Measurements from ENCODE around the gene MSLN.
"Not testable (repeated sequence)": the region's sequence is repeated elsewhere in the genome, so short reads cannot be mapped to it uniquely, and the experiment has no call there.

The MSLN gene

GRCh38 chr16:735982-736453 lies 24.5 kb upstream of the MSLN start:
- FAIRE-seq, result no peak

GRCh38 chr16:736936-737481 lies 23.5 kb upstream of the MSLN start:
- FAIRE-seq, result no peak

GRCh38 chr16:739560-740458 lies 20.7 kb upstream of the MSLN start:
- FAIRE-seq, result no peak

GRCh38 chr16:740459-740763 lies 20.1 kb upstream of the MSLN start:
- no peak for FAIRE-seq

GRCh38 chr16:740764-741505 lies 19.6 kb upstream of the MSLN start, which contains the start of gene CIAO3:
CIAO3 (minus strand) TSS chr16:740997; CDS start chr16:740985, 12 bp downstream.
- no peak for FAIRE-seq

GRCh38 chr16:741986-742629 lies 18.4 kb upstream of the MSLN start:
- no peak for FAIRE-seq

DNA sequence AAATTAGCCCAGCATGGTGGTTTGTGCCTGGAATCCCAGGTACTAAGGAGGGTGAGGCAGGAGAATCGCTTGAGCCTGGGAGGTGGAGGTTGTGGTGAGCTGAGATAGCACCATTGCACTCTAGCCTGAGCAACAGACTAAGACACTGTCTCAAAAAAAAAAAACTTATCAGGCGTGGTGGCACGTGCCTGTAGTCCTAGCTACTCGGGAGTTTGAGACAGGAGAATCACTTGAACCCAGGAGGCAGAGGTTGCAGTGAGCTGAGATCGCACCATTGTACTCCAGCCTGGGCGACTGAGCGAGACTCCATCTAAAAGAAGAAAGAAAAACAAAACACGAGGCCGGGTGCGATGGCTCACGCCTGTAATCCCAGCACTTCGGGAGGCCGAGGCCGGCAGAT lies 17.6 kb upstream of the MSLN start:
- FAIRE-seq, result not testable (repeated sequence)

DNA sequence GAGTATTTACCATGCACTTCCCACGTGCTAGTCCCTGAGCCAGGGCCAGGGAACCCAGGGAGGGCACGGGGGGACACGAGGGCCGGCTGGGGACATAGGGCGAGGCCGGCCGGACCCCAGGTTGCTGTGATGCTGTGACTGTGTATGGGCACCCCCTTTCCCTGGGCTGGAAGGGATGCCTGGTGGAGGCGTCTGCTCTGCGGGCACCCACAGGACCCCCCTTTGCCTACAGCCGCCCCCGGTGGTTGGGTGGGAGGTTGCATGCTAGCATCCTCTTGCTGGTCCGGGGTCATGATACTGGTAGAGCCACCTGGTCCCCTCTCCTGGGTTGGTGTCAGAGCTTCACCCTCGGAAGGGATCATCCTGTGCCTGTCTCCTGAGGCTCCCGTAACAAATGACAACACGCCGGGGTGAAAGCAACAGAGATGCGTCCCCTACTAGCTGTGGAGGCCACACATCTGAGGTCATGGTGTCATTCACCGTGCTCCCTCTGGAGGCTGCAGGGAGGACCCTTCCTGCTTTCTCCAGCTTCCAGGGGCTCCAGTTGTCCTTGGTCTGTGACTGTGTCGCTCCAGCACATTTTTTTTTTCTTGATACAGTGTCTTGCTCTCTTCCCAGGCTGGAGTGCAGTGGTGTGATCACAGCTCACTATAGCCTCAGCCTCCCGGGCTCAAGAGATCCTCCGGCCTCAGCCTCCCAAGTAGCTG lies 16.6 kb upstream of the MSLN start:
- no peak for FAIRE-seq

DNA sequence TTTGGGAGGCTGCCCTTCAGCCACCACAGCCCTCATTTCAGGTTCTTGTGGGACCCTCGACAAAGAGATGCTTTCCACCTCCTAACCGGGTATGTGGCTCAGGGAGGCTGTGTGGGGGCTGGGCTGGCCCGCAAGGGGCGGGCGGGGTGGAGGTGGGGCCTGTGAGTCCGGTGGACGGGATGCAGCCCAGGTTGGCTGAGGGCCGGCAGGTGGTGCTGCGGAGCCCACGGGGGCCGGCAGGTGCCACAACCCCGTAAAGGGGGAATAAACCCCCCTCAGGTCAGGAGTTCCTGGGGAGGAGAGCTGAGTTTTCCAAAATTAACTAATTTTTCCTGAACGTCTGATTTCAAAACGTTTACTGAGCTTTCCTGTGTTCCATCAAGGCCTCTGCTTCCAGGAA lies 14.8 kb upstream of the MSLN start:
- no peak for FAIRE-seq

- no peak for FAIRE-seq
Observed at GRCh38 chr16:746637-747036, 13.9 kb upstream of the MSLN start.

DNA sequence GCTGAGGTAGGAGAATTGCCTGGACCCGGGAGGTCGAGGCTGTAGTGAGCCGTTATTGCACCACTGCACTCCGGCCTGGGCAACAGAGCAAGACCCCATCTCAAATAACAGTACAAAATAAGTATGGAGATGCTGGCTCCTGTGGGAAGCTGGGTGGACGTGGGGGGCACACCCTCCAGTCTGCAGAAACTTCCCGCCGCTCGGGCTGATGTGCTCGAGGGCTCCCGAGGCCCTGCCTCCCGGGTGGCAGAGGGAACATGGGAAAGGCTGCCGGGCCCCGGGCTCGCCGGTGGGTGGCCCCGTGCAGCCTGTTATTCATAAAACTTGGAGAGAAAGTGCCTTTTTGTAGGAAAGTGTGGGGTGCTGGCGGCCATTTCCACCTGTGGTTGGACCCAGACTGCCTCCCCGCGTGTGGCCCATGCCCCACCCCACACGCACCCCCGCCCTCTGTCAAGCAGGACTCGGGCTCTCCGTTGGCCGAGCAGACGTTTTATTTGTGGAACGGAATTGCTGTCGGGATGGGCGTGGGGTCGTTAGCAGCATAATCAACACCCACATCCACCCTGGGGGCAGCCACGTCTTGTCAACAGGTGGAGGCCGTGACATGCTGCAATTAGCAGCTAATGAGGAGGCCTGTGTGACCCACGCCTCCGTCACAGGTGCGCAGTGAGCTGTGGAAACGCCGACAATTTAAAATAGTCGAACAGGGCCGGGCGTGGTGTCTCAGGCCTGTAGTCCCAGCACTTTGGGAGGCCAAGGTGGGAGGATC lies 12.4 kb upstream of the MSLN start:
- FAIRE-seq, result no peak

GRCh38 chr16:749010-749409 lies 11.5 kb upstream of the MSLN start:
- FAIRE-seq, result no peak

DNA sequence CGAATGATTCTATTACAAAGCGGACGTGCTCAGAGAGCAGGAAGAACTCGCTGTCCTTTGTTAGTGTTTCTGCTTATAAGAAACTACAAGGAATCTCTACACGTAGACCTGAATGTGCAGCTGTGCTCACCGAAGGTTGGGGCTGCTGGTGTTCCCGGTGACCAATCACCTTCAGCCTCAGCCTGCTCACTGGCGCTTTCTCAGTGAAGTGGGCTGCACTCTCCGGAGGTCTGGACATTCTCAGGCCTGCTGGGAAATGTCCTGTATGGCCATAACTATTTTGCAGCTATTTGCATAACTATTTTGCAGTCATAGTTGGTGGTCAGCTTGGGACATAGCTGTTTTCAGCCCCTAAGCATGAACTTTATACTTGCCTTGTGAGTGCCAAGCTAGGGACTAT lies 10.0 kb upstream of the MSLN start:
- FAIRE-seq, result no peak

DNA sequence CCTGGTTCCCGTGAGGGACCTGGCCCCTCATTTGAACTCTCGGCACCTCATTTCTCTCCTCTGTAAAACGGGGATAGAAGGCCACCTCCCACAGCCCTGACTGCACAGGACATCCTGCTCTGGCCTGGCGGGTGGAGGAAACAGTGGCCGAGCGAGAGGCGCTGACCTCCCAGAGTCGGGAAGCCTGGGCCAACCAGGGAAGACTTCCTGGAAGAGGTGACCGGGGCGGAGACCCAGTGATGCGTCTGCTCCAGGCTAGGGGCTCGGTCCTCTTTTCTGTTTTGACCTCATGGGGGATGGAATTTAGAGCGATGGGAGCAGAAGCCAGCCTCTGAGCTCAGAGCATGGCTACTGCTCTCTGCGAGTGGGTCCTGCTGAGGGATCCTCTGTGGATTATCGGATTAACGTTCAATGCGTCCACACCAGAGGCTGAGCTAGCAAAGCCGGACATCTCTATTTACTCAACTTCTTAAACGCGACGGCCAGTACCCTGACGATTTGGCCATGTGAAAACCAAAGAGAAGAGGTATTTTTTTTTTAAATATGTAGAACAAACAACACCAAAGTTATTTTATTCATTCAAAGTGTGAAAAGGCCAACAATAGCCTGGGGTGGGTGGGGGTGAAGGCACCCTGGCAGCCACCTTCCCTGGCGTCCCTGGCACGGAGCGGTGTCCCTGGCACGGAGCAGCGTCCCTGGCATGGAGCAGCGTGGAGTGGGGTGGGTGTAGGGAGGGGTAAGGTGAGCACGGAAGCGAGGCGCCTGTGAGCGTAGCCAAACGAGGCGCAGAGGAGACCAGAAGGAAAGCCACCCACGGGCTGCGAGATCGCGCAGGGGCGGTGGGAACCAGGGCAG lies 9.2 kb upstream of the MSLN start:
- no peak for FAIRE-seq

DNA sequence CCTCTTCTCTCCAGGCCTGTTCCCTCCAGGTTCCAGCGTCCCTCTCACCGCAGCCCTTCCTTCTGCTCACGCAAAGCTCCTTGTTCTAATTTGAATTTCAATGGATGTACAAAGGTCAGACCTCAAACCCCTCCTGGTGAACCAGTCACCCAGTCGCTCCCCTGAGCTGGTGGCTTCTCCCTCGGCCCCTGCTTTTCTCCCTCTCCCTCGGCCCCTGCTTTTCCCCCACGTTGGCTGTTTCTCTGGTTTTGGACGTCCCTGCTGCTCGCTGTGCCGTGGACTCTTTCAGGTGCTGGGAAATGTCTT lies 8.6 kb upstream of the MSLN start:
- FAIRE-seq, result no peak

DNA sequence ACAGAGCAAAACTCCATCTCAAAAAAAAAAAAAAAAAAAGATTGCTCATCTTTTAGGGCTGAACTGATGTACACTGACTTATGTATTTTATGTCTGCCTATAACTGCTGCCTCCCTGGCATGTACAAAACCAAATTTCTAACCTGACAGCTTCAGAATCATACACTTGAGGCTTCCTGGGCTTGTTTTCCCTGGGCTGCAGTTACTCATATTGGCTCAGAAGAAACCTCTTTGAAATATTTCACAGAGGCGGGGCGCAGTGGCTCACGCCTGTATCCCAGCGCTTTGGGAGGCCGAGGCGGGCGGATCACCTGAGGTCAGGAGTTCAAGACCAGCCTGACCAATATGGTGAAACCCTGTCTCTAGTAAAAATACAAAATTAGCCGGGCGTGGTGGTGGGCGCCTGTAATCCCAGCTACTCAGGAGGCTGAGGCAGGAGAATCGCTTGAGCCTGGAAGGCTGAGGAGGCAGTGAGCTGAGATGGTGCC lies 6.4 kb upstream of the MSLN start:
- FAIRE-seq, result not testable (repeated sequence)

GRCh38 chr16:754656-755055 lies 5.9 kb upstream of the MSLN start:
- no peak for FAIRE-seq

GRCh38 chr16:756428-756827 lies 4.1 kb upstream of the MSLN start:
- FAIRE-seq, result no peak

GRCh38 chr16:759110-759910 lies 1.2 kb upstream of the MSLN start:
- FAIRE-seq, result no peak

DNA sequence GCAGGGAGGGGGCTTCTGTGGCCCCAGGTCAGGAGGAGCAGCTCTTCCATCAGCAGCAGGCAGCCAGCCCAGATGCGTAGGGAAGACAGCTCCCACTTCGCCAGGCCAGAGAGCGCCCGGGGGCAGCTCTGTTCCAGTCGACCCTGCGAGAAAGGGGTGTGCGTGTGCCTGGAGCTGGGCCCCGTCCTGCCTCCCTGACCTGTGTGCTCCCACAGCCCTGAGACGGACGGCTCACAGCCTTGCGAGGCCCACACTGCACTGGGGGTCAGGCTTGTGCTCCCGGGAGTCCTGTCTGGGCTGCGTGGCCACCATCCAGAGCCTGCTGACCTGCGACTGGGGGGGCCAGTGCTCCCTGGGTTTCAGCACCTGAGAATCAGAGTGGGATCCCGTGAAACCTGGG lies 469 bp upstream of the MSLN start:
- no peak for FAIRE-seq

Measured in endometrium (tissue), 2 donors.